ENCODE measurements around the gene CA11. TPM values are rescaled to one million over a fixed set of nuclear protein-coding genes. Genes with fewer than 3 reads are reported as not detected.

Gene CA11
- total and polyA plus RNA-seq, 4 donors, result 0.88 to 13.0 (median 5.1) TPM

DNA sequence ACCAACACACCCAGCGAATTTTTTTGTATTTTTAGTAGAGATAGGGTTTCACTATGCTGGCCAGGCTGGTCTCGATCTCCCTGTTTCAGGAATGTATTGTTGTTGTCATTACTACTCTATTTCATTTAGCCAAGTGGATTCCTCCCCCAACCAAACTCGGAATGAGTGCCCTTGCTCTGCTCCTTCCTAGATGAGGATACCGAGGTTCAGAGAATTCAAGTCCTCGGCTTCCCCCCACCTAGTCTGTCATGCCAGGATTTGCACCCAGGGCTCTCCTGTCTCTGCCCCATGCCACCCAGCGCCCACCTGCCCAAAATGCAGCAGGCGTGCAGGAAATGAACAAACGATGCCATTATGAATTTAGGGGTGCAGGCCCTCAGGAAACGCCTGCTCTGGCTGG lies 43.0 kb downstream of the CA11 start:
- no peak for ATAC-seq (ENCODE audit: insufficient read depth, low FRiP score)

DNA sequence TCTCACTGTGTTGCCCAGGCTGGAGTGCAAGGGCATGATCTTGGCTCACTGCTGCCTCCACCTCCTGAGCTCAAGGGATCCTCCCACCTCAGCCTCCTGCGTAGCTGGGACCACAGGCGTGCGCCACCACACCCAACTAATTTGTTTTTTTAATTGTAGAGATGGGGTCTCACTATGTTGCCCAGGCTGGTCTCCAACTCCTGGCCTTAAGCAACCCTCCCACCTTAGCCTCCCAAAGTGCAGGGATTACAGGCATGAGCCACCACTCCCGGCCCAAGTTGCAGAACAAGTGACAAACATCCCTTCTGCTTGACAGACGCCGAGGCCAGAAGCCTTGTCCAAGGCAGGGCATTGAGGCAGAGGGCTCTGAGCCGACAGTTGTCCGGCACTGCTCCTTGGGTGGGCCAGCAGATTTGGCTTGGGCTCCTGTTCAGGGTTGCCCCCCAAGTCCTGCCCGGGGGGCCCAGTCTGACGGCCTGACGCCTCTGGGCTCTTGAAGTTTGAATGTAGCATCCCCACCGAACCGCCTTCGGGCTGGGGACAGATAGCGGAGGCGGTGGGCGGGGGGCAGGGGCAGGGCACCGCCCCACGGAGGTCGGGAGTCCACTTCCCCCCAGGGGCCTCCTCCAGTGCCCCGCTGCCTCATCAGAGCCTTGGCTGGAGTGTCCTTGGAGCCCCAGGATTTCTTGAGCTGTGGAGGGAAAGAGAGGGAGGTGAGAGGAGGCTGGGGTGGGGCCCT lies 45.1 kb downstream of the CA11 start:
- WGBS, 2 donors, result 88 to 91% methylated on average over 21 of the region's 21 CpGs

More for the DNA sequence above, 43.0 kb downstream of the CA11 start:
- 81 to 83% methylated on average over 9 of the region's 9 CpGs for WGBS, 2 donors
- Histone ChIP-seq H3K27ac (ENCODE audit: low read depth in 1 of 2, low read length in 1 of 2) (no peak overlapping the region), H3K9ac (ENCODE audit: insufficient read depth in 1 of 2, low read length in 2 of 2) (no peak overlapping the region), H3K36me3 (ENCODE audit: control insufficient read depth in 4 of 4, insufficient read depth in 4 of 4, low read length in 4 of 4) (no peaks in the 10 kb centered on the region), H3K4me1 (ENCODE audit: control insufficient read depth in 5 of 5, insufficient read depth in 5 of 5, low read length in 5 of 5) (no peaks in the 10 kb centered on the region), H3K4me3 (no peak overlapping the region), H3K27me3 (ENCODE audit: control insufficient read depth in 3 of 3, insufficient read depth in 3 of 3, low read length in 2 of 3) (no peaks in the 10 kb centered on the region), H3K9me3 (ENCODE audit: control insufficient read depth in 4 of 4, insufficient read depth in 3 of 4, low read length in 3 of 4) (no peaks in the 10 kb centered on the region)
- TF ChIP-seq, protein P1, sequence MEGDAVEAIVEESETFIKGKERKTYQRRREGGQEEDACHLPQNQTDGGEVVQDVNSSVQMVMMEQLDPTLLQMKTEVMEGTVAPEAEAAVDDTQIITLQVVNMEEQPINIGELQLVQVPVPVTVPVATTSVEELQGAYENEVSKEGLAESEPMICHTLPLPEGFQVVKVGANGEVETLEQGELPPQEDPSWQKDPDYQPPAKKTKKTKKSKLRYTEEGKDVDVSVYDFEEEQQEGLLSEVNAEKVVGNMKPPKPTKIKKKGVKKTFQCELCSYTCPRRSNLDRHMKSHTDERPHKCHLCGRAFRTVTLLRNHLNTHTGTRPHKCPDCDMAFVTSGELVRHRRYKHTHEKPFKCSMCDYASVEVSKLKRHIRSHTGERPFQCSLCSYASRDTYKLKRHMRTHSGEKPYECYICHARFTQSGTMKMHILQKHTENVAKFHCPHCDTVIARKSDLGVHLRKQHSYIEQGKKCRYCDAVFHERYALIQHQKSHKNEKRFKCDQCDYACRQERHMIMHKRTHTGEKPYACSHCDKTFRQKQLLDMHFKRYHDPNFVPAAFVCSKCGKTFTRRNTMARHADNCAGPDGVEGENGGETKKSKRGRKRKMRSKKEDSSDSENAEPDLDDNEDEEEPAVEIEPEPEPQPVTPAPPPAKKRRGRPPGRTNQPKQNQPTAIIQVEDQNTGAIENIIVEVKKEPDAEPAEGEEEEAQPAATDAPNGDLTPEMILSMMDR (IDR thresholded peaks at IDR 0.05; ENCODE audit: control extremely low read depth, extremely low read depth), result no peak
- no peak for DNase-seq

DNA sequence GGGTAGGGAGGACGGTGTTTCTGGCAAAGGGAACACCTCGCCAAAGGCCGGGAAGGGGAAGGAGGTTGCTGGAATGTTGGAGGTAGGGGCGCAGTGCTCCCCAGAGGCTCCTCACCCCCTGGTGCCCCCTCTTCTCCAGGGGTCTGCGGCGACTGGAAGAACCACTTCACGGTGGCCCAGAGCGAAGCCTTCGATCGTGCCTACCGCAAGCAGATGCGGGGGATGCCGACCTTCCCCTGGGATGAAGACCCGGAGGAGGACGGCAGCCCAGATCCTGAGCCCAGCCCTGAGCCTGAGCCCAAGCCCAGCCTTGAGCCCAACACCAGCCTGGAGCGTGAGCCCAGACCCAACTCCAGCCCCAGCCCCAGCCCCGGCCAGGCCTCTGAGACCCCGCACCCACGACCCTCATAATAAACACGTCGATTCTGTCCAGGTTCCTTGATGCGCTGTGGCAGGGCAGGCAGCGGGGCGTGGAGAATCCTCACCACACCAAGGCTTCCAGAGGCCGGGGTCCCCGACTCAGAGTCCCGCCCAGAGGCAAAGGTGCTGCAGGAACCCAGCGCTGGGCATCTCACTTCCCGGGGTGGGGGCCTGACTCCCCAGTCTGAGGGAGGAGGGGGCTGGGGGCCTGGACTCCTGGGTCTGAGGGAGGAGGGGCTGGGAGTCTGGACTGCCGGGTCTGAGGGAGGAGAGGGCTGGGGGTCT lies 46.8 kb downstream of the CA11 start:
- H3K9ac ChIP-seq (ENCODE audit: insufficient read depth in 1 of 2, low read length in 2 of 2), result no peak overlapping the region
- TF ChIP-seq, protein P1 (IDR thresholded peaks at IDR 0.05; ENCODE audit: control extremely low read depth, extremely low read depth), result no peak
- H3K27ac ChIP-seq (ENCODE audit: low read depth in 1 of 2, low read length in 1 of 2), result no peak overlapping the region
- ATAC-seq (ENCODE audit: insufficient read depth, low FRiP score), result no peak
- no peaks in the 10 kb centered on the region for H3K36me3 ChIP-seq (ENCODE audit: control insufficient read depth in 4 of 4, insufficient read depth in 4 of 4, low read length in 4 of 4)
- no peaks in the 10 kb centered on the region for H3K9me3 ChIP-seq (ENCODE audit: control insufficient read depth in 4 of 4, insufficient read depth in 3 of 4, low read length in 3 of 4)
- H3K4me1 ChIP-seq (ENCODE audit: control insufficient read depth in 5 of 5, insufficient read depth in 5 of 5, low read length in 5 of 5), result no peaks in the 10 kb centered on the region
- no peaks in the 10 kb centered on the region for H3K27me3 ChIP-seq (ENCODE audit: control insufficient read depth in 3 of 3, insufficient read depth in 3 of 3, low read length in 2 of 3)
- H3K4me3 ChIP-seq, result no peak overlapping the region
- DNase-seq, result no peak
- 75 to 79% methylated on average over 30 of the region's 30 CpGs for WGBS, 2 donors

More for the DNA sequence above, 45.1 kb downstream of the CA11 start:
- Histone ChIP-seq H3K4me3 (no peak overlapping the region), H3K27me3 (ENCODE audit: control insufficient read depth in 3 of 3, insufficient read depth in 3 of 3, low read length in 2 of 3) (no peaks in the 10 kb centered on the region), H3K9ac (ENCODE audit: insufficient read depth in 1 of 2, low read length in 2 of 2) (no peak overlapping the region), H3K4me1 (ENCODE audit: control insufficient read depth in 5 of 5, insufficient read depth in 5 of 5, low read length in 5 of 5) (no peaks in the 10 kb centered on the region), H3K36me3 (ENCODE audit: control insufficient read depth in 4 of 4, insufficient read depth in 4 of 4, low read length in 4 of 4) (no peaks in the 10 kb centered on the region), H3K9me3 (ENCODE audit: control insufficient read depth in 4 of 4, insufficient read depth in 3 of 4, low read length in 3 of 4) (no peaks in the 10 kb centered on the region), H3K27ac (ENCODE audit: low read depth in 1 of 2, low read length in 1 of 2) (no peak overlapping the region)
- ATAC-seq (ENCODE audit: insufficient read depth, low FRiP score) (no peak), DNase-seq (no peak)
- TF ChIP-seq, protein P1 (IDR thresholded peaks at IDR 0.05; ENCODE audit: control extremely low read depth, extremely low read depth), result no peak
